GM19025 (cell line): ENCODE data around the gene SLC6A6.

Source experiments
- ATAC-seq: cut with Tn5 transposase; IDR thresholded peaks from one replicate; pipeline ENCODE4 v1.9.1; 2021; ENCODE audit warnings: mild to moderate bottlenecking, low read depth, moderate library complexity; ENCODE audit not compliant: unreplicated experiment

Gene SLC6A6

GRCh38 chr3:14414846-14415464, 12.5 kb downstream of the SLC6A6 start:
- no peak for ATAC-seq

- no peak for ATAC-seq
Observed at GRCh38 chr3:14415501-14415900, 13.1 kb downstream of the SLC6A6 start.

- ATAC-seq: no peak
Observed at GRCh38 chr3:14416453-14416852, 14.0 kb downstream of the SLC6A6 start.

GRCh38 chr3:14418296-14419250, 16.2 kb downstream of the SLC6A6 start:
- ATAC-seq: no peak

GRCh38 chr3:14422016-14422963, 19.9 kb downstream of the SLC6A6 start:
- no peak for ATAC-seq

GRCh38 chr3:14423197-14423743, 20.9 kb downstream of the SLC6A6 start:
- no peak for ATAC-seq

GRCh38 chr3:14423963-14424362, 21.6 kb downstream of the SLC6A6 start:
- no peak for ATAC-seq

- ATAC-seq: no peak
Observed at GRCh38 chr3:14424711-14425580, 22.5 kb downstream of the SLC6A6 start.

- ATAC-seq: peak; percentile 53
Observed at GRCh38 chr3:14425581-14426304, 23.3 kb downstream of the SLC6A6 start.

GRCh38 chr3:14426305-14426620, 23.9 kb downstream of the SLC6A6 start:
- ATAC-seq: no peak

GRCh38 chr3:14428087-14429033, 26.0 kb downstream of the SLC6A6 start:
- no peak for ATAC-seq

- no peak for ATAC-seq
Observed at GRCh38 chr3:14429237-14429636, 26.8 kb downstream of the SLC6A6 start.

GRCh38 chr3:14429640-14430039, 27.2 kb downstream of the SLC6A6 start:
- ATAC-seq: no peak

- ATAC-seq: no peak
Observed at GRCh38 chr3:14430053-14430452, 27.6 kb downstream of the SLC6A6 start.

- no peak for ATAC-seq
Observed at GRCh38 chr3:14430706-14431451, 28.5 kb downstream of the SLC6A6 start.

GRCh38 chr3:14431452-14431916, 29.1 kb downstream of the SLC6A6 start:
- ATAC-seq: peak; percentile 19
